ENCODE measurements around the gene FOXK1.

FOXK1 gene

GRCh38 chr7:4766666-4767519 is 84.8 kb downstream of the FOXK1 start:
- no peak for DNase-seq

GRCh38 chr7:4768597-4769569 is 86.8 kb downstream of the FOXK1 start:
- no peak for DNase-seq

- DNase-seq, result no peak
These were observed 87.7 kb downstream of the FOXK1 start for GRCh38 chr7:4769761-4770160.

GRCh38 chr7:4770886-4771285 is 88.8 kb downstream of the FOXK1 start:
- no peak for DNase-seq

- DNase-seq, result no peak
These were observed 89.6 kb downstream of the FOXK1 start for GRCh38 chr7:4771737-4772136.

GRCh38 chr7:4772306-4772705 is 90.2 kb downstream of the FOXK1 start:
- no peak for DNase-seq

GRCh38 chr7:4774007-4774406 is 91.9 kb downstream of the FOXK1 start:
- no peak for DNase-seq

- no peak for DNase-seq
These were observed 92.7 kb downstream of the FOXK1 start for GRCh38 chr7:4774658-4775249.

GRCh38 chr7:4775250-4775847 is 93.3 kb downstream of the FOXK1 start, which contains the start of gene AP5Z1:
Gene AP5Z1 (plus strand): TSS chr7:4775623. CDS start chr7:4775716, 93 bp downstream.
- DNase-seq, result peak; percentile 96

- DNase-seq, result peak; percentile 59
These were observed 93.9 kb downstream of the FOXK1 start for GRCh38 chr7:4775848-4776623.

- no peak for DNase-seq
These were observed 97.0 kb downstream of the FOXK1 start for GRCh38 chr7:4779118-4779517.

GRCh38 chr7:4781366-4782069 is 99.4 kb downstream of the FOXK1 start:
- DNase-seq, result no peak

GRCh38 chr7:4782333-4783291 is 100.5 kb downstream of the FOXK1 start:
- no peak for DNase-seq

GRCh38 chr7:4783292-4783652 is 101.2 kb downstream of the FOXK1 start:
- DNase-seq, result no peak

- DNase-seq, result no peak
These were observed 101.8 kb downstream of the FOXK1 start for GRCh38 chr7:4783762-4784351.

- no peak for DNase-seq
These were observed 102.7 kb downstream of the FOXK1 start for GRCh38 chr7:4784799-4785198.

- DNase-seq, result no peak
These were observed 103.3 kb downstream of the FOXK1 start for GRCh38 chr7:4785371-4785770.

GRCh38 chr7:4786015-4786414 is 103.9 kb downstream of the FOXK1 start:
- no peak for DNase-seq

GRCh38 chr7:4787541-4787940 is 105.4 kb downstream of the FOXK1 start:
- DNase-seq, result no peak

Data from CD4-positive, alpha-beta T cell treated with Interleukin-10 for 1 hour (primary cell).